Liver (tissue), 3 donors: ENCODE measurements around the gene SMCO4.

Source experiments
- RAD21 ChIP-seq, 2 donors: IDR thresholded peaks; 2 replicates each; pipeline ENCODE4 v1.6.1; 2016; ENCODE audit warnings: antibody characterized with exemption in 2 of 2, mild to moderate bottlenecking in 2 of 2
- SP1 ChIP-seq: IDR thresholded peaks from 2 replicates; pipeline ENCODE4 v1.6.1; 2018; ENCODE audit warnings: antibody characterized with exemption, mild to moderate bottlenecking
- TF ChIP-seq, protein P1 (sequence below): fragments of 150-350 bp; IDR thresholded peaks from 2 replicates; pipeline ENCODE4 v1.5.1; 2017; ENCODE audit warnings: improper control_type of control experiment, low read depth, low read length; ENCODE audit not compliant: missing input control
- donor health status: healthy.
- donor health status: healthy.

GRCh38 chr11:93490996-93491618 lies 52.1 kb downstream of the SMCO4 start:
- TF ChIP-seq, protein P1, sequence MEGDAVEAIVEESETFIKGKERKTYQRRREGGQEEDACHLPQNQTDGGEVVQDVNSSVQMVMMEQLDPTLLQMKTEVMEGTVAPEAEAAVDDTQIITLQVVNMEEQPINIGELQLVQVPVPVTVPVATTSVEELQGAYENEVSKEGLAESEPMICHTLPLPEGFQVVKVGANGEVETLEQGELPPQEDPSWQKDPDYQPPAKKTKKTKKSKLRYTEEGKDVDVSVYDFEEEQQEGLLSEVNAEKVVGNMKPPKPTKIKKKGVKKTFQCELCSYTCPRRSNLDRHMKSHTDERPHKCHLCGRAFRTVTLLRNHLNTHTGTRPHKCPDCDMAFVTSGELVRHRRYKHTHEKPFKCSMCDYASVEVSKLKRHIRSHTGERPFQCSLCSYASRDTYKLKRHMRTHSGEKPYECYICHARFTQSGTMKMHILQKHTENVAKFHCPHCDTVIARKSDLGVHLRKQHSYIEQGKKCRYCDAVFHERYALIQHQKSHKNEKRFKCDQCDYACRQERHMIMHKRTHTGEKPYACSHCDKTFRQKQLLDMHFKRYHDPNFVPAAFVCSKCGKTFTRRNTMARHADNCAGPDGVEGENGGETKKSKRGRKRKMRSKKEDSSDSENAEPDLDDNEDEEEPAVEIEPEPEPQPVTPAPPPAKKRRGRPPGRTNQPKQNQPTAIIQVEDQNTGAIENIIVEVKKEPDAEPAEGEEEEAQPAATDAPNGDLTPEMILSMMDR, result no peak
- TF ChIP-seq SP1 (no peak), RAD21 (IDR thresholded peaks at IDR 0.05) (no peak)
